ENCODE data around the gene CETN2.

- TF ChIP-seq EZH2phosphoT487 (IDR thresholded peaks at IDR 0.05; ENCODE audit: insufficient read depth, low read depth) (no peak), EZH2 (IDR thresholded peaks at IDR 0.05; ENCODE audit: insufficient read depth, poor library complexity, severe bottlenecking) (no peak)
Measured at GRCh38 chrX:152821145-152821765, 9.3 kb downstream of the CETN2 start.

All from GM23248 (cell line).